HL-60 (cell line): Measurements from ENCODE around the gene FAM114A2.

Source experiments
- DNase-seq, 2 experiments: peaks; one replicate each; pipeline ENCODE4 v3.0.0-alpha.2; 2010 to 2020; ENCODE audit warnings: low read depth in 1 of 2, low spot score in 1 of 2
- H3K27ac ChIP-seq: fragments of 250-450 bp; sonication (Bioruptor Pico); replicated peaks from 2 replicates; pipeline ENCODE4 v1.5.1; 2020; ENCODE audit warnings: mild to moderate bottlenecking, moderate library complexity
- H3K27me3 ChIP-seq: fragments of 250-450 bp; sonication (Bioruptor Pico); 2 replicates; pipeline ENCODE4 v1.5.1; 2021; ENCODE audit warnings: mild to moderate bottlenecking, moderate library complexity; ENCODE audit not compliant: insufficient read depth, poor library complexity, severe bottlenecking
- H3K4me3 ChIP-seq: replicated peaks from 2 replicates; pipeline ENCODE4 v1.5.1; 2011; ENCODE audit warnings: mild to moderate bottlenecking, control low read depth, low read length; ENCODE audit not compliant: insufficient read depth
- GABPA ChIP-seq: IDR thresholded peaks from 2 replicates; pipeline ENCODE4 v1.6.1; 2012; ENCODE audit warnings: low read depth
- POLR2AphosphoS5 ChIP-seq: IDR thresholded peaks from 2 replicates; pipeline ENCODE4 v1.6.1; 2012; ENCODE audit warnings: low read depth
- SPI1 ChIP-seq: IDR thresholded peaks from 2 replicates; pipeline ENCODE4 v1.6.1; 2012; ENCODE audit warnings: low read depth, mild to moderate bottlenecking, borderline replicate concordance
- TF ChIP-seq, protein P1 (sequence below): IDR thresholded peaks from one replicate; pipeline ENCODE4 v1.5.1; 2011; ENCODE audit warnings: low read length, control low read depth, inconsistent platforms; ENCODE audit not compliant: insufficient read depth
- TF ChIP-seq, protein P2 (sequence below): IDR thresholded peaks from 2 replicates; pipeline ENCODE4 v1.6.1; 2012; ENCODE audit warnings: low read depth; ENCODE audit not compliant: insufficient replicate concordance

FAM114A2 gene

DNA sequence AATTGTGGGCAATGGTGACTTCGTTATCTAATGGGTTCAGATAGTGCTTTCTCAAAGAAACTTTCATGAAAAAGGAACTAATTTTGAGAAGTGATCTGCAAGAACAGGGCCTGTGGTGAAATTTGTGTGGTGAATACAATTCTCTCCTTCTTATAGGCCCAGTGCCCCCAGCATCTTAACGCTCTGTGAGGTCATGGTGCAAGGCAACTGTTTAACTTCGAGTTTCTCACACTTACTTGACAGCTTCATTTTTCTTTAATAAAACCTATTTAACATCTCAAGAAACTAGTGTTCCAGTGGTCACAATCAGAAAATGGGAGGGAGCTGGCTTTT lies 69.2 kb downstream of the FAM114A2 start:
- H3K27ac ChIP-seq: no peak overlapping the region
- TF ChIP-seq GABPA (no peak), SPI1 (peak; percentile 1; the same call in 1 of the 2 replicates), POLR2AphosphoS5 (no peak)
- TF ChIP-seq, protein P1, sequence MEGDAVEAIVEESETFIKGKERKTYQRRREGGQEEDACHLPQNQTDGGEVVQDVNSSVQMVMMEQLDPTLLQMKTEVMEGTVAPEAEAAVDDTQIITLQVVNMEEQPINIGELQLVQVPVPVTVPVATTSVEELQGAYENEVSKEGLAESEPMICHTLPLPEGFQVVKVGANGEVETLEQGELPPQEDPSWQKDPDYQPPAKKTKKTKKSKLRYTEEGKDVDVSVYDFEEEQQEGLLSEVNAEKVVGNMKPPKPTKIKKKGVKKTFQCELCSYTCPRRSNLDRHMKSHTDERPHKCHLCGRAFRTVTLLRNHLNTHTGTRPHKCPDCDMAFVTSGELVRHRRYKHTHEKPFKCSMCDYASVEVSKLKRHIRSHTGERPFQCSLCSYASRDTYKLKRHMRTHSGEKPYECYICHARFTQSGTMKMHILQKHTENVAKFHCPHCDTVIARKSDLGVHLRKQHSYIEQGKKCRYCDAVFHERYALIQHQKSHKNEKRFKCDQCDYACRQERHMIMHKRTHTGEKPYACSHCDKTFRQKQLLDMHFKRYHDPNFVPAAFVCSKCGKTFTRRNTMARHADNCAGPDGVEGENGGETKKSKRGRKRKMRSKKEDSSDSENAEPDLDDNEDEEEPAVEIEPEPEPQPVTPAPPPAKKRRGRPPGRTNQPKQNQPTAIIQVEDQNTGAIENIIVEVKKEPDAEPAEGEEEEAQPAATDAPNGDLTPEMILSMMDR: no peak
- peak in 1 of 2 experiments; percentile 62 for DNase-seq
- H3K4me3 ChIP-seq: no peak overlapping the region
- H3K27me3 ChIP-seq: no peaks in the 10 kb centered on the region

GRCh38 chr5:153968761-153969562 lies 69.7 kb downstream of the FAM114A2 start:
- TF ChIP-seq SPI1 (no peak), POLR2AphosphoS5 (no peak), GABPA (no peak)
- TF ChIP-seq, protein P2, sequence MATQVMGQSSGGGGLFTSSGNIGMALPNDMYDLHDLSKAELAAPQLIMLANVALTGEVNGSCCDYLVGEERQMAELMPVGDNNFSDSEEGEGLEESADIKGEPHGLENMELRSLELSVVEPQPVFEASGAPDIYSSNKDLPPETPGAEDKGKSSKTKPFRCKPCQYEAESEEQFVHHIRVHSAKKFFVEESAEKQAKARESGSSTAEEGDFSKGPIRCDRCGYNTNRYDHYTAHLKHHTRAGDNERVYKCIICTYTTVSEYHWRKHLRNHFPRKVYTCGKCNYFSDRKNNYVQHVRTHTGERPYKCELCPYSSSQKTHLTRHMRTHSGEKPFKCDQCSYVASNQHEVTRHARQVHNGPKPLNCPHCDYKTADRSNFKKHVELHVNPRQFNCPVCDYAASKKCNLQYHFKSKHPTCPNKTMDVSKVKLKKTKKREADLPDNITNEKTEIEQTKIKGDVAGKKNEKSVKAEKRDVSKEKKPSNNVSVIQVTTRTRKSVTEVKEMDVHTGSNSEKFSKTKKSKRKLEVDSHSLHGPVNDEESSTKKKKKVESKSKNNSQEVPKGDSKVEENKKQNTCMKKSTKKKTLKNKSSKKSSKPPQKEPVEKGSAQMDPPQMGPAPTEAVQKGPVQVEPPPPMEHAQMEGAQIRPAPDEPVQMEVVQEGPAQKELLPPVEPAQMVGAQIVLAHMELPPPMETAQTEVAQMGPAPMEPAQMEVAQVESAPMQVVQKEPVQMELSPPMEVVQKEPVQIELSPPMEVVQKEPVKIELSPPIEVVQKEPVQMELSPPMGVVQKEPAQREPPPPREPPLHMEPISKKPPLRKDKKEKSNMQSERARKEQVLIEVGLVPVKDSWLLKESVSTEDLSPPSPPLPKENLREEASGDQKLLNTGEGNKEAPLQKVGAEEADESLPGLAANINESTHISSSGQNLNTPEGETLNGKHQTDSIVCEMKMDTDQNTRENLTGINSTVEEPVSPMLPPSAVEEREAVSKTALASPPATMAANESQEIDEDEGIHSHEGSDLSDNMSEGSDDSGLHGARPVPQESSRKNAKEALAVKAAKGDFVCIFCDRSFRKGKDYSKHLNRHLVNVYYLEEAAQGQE: no peak
- TF ChIP-seq, protein P1: no peak
- Histone ChIP-seq H3K27me3 (no peaks in the 10 kb centered on the region), H3K4me3 (no peak overlapping the region), H3K27ac (no peak overlapping the region)
- no peak for DNase-seq

GRCh38 chr5:153964880-153965645 lies 73.6 kb downstream of the FAM114A2 start:
- TF ChIP-seq, protein P1: peak; percentile 61
- TF ChIP-seq GABPA: no peak

GRCh38 chr5:153964191-153964879 lies 74.4 kb downstream of the FAM114A2 start:
- Histone ChIP-seq H3K4me3 (no peak overlapping the region), H3K27me3 (peaks cover 4% of the 10 kb centered on the region), H3K27ac (no peak overlapping the region)
- DNase-seq: no peak
- no peak for TF ChIP-seq GABPA
- TF ChIP-seq SPI1: no peak
- TF ChIP-seq, protein P1: no peak
- TF ChIP-seq, protein P2: no peak
- TF ChIP-seq POLR2AphosphoS5: no peak

More at GRCh38 chr5:153964880-153965645, 73.6 kb downstream of the FAM114A2 start:
- no peak overlapping the region for H3K27ac ChIP-seq
- no peaks in the 10 kb centered on the region for H3K27me3 ChIP-seq
- no peak overlapping the region for H3K4me3 ChIP-seq
- DNase-seq: peak in 1 of 2 experiments; percentile 46
